Fibroblast of mammary gland (primary cell): ENCODE data around the gene SLC46A2.

ENCODE experiments used
- DNase-seq: peaks from one replicate; pipeline ENCODE4 v3.0.0-alpha.2; 2010; ENCODE audit warnings: low read depth
- H3K4me3 ChIP-seq: 2 replicates; pipeline ENCODE4 v1.5.1; 2011; ENCODE audit warnings: low read depth, mild to moderate bottlenecking, low read length, moderate library complexity; ENCODE audit not compliant: control insufficient read depth
- CTCF ChIP-seq: conservative IDR thresholded peaks from 2 replicates; pipeline ENCODE4 v1.5.1; 2011; ENCODE audit warnings: low read depth, low read length, inconsistent platforms; ENCODE audit not compliant: control insufficient read depth, insufficient read depth

Gene SLC46A2

GRCh38 chr9:112917047-112917986 is 26.6 kb upstream of the SLC46A2 start:
- no peak for TF ChIP-seq CTCF
- no peak overlapping the region for H3K4me3 ChIP-seq
- DNase-seq, result no peak

GRCh38 chr9:112914524-112914923 is 23.8 kb upstream of the SLC46A2 start:
- no peak overlapping the region for H3K4me3 ChIP-seq
- no peak for DNase-seq
- TF ChIP-seq CTCF, result no peak

GRCh38 chr9:112913326-112913725 is 22.6 kb upstream of the SLC46A2 start:
- DNase-seq, result no peak
- no peak overlapping the region for H3K4me3 ChIP-seq
- TF ChIP-seq CTCF, result no peak

- H3K4me3 ChIP-seq, result no peak overlapping the region
- no peak for TF ChIP-seq CTCF
- no peak for DNase-seq
These were observed 22.0 kb upstream of the SLC46A2 start for GRCh38 chr9:112912636-112913035.

- no peak for DNase-seq
- TF ChIP-seq CTCF, result no peak
- no peak overlapping the region for H3K4me3 ChIP-seq
These were observed 21.1 kb upstream of the SLC46A2 start for GRCh38 chr9:112911736-112912135.

- no peak for DNase-seq
- no peak for TF ChIP-seq CTCF
- no peak overlapping the region for H3K4me3 ChIP-seq
These were observed 14.4 kb upstream of the SLC46A2 start for GRCh38 chr9:112905084-112905483.
